H1 (cell line): Measurements from ENCODE around the gene SH3GL1. TPM values are rescaled to one million over a fixed set of nuclear protein-coding genes. Genes with fewer than 3 reads are reported as not detected.

Source experiments
- CTCF ChIA-PET: fragments of 300-600 bp; sonication (Branson Sonifier 250); formaldehyde crosslinking; loops from one replicate; lab custom pipeline; 2021; ENCODE audit not compliant: partially characterized antibody; lab: Charles Lee
- POLR2A ChIA-PET: fragments of 300-600 bp; sonication (Branson Sonifier 250); formaldehyde crosslinking; loops from one replicate; lab custom pipeline; 2021; ENCODE audit warnings: inconsistent platforms; ENCODE audit not compliant: partially characterized antibody; lab: Charles Lee
- DNase-seq, 2 experiments: peaks; one replicate each; pipeline versions ENCODE4 v3.0.0 to v3.0.0-alpha.2; 2010 to 2022; ENCODE audit warnings: low spot score in 2 of 2, low read depth in 1 of 2, mixed read lengths in 1 of 2
- FAIRE-seq: peaks from 2 replicates; lab custom pipeline; 2011; peaks lifted over from hg19 to GRCh38; lab: Jason Lieb, UNC
- H2AFZ ChIP-seq: 2 replicates; pipeline ENCODE4 v1.8.1; 2012; ENCODE audit warnings: low read length, inconsistent platforms
- H2AK5ac ChIP-seq: 2 replicates; pipeline ENCODE4 v1.6.1; 2013; ENCODE audit warnings: low read depth, low read length
- H2BK120ac ChIP-seq: replicated peaks from 2 replicates; pipeline ENCODE3; 2013; ENCODE audit warnings: low read depth, low read length, inconsistent platforms
- H2BK12ac ChIP-seq: 2 replicates; pipeline ENCODE4 v1.6.1; 2013; ENCODE audit warnings: low read depth, low read length
- H2BK15ac ChIP-seq: 2 replicates; pipeline ENCODE4 v1.6.1; 2013; ENCODE audit warnings: low read length
- H2BK20ac ChIP-seq: 2 replicates; pipeline ENCODE4 v1.6.1; 2013; ENCODE audit warnings: low read length
- H2BK5ac ChIP-seq: 2 replicates; pipeline ENCODE4 v1.6.1; 2013; ENCODE audit warnings: low read depth, low read length
- H3K14ac ChIP-seq: 2 replicates; pipeline ENCODE4 v1.6.1; 2013; ENCODE audit warnings: inconsistent platforms; ENCODE audit not compliant: insufficient read length
- H3K18ac ChIP-seq: 2 replicates; pipeline ENCODE4 v1.6.1; 2013; ENCODE audit warnings: low read length; ENCODE audit errors: extremely low read depth
- H3K23ac ChIP-seq: 2 replicates; pipeline ENCODE4 v1.6.1; 2013; ENCODE audit warnings: inconsistent platforms; ENCODE audit not compliant: insufficient read length
- H3K23me2 ChIP-seq: 2 replicates; pipeline ENCODE4 v1.6.1; 2013; ENCODE audit warnings: low read depth, low read length
- H3K27ac ChIP-seq: 2 replicates; pipeline ENCODE4 v1.6.1; 2011; ENCODE audit warnings: low read depth, low read length, inconsistent platforms
- H3K27me3 ChIP-seq, 4 experiments: replicated peaks in 1 of 4; 1 replicate in 1 of 4; 2 replicates in 3 of 4; pipeline versions ENCODE4 v1.6.1 to v1.8.1; 2011 to 2013; ENCODE audit warnings: low read length in 3 of 4, mild to moderate bottlenecking in 3 of 4, inconsistent platforms in 2 of 4, mixed read lengths in 2 of 4, moderate library complexity in 1 of 4; ENCODE audit not compliant: control insufficient read depth in 3 of 4, insufficient read depth in 3 of 4; ENCODE audit errors: extremely low read depth in 1 of 4
- H3K36me3 ChIP-seq, 4 experiments: 2 replicates each; pipeline versions ENCODE4 v1.6.1 to v1.8.1; 2011 to 2013; ENCODE audit warnings: mild to moderate bottlenecking in 4 of 4, low read length in 3 of 4, moderate library complexity in 2 of 4, control low read depth in 1 of 4, inconsistent platforms in 1 of 4; ENCODE audit not compliant: insufficient read depth in 4 of 4, control insufficient read depth in 2 of 4
- H3K4ac ChIP-seq: replicated peaks from 2 replicates; pipeline ENCODE3; 2013; ENCODE audit warnings: low read length, low read depth, mixed read lengths, inconsistent platforms; ENCODE audit not compliant: insufficient read length
- H3K4me1 ChIP-seq, 4 experiments: replicated peaks in 1 of 4; 1 replicate in 1 of 4; 2 replicates in 3 of 4; pipeline versions ENCODE4 v1.6.1 to v1.8.1; 2011 to 2013; ENCODE audit warnings: low read length in 3 of 4, inconsistent platforms in 2 of 4, mixed read lengths in 1 of 4; ENCODE audit not compliant: insufficient read depth in 4 of 4, control insufficient read depth in 3 of 4
- H3K4me2 ChIP-seq, 2 experiments: 2 replicates each; pipeline versions ENCODE4 v1.6.1 to v1.8.1; 2011 to 2013; ENCODE audit warnings: low read depth in 2 of 2, low read length in 2 of 2, control low read depth in 1 of 2, inconsistent platforms in 1 of 2, mild to moderate bottlenecking in 1 of 2; ENCODE audit not compliant: insufficient read depth in 1 of 2
- H3K4me3 ChIP-seq, 4 experiments: fragments of 200-600, 300-600 bp in 1 of 4; sonication (generic), shearing (Covaris generic), sonication (Bioruptor Twin) in 1 of 4; 2 replicates each; pipeline versions ENCODE4 v1.5.1 to v1.8.1; 2011 to 2016; ENCODE audit warnings: low read length in 4 of 4, low read depth in 3 of 4, control low read depth in 2 of 4, inconsistent platforms in 2 of 4, mild to moderate bottlenecking in 2 of 4, mixed read lengths in 1 of 4, moderate library complexity in 1 of 4; ENCODE audit not compliant: insufficient read depth in 2 of 4; ENCODE audit errors: extremely low read depth in 1 of 4
- H3K56ac ChIP-seq: replicated peaks from 2 replicates; pipeline ENCODE3; 2013; ENCODE audit warnings: low read depth, mild to moderate bottlenecking, mixed read lengths, low read length, inconsistent platforms; ENCODE audit not compliant: insufficient read length
- H3K79me1 ChIP-seq: 2 replicates; pipeline ENCODE4 v1.6.1; 2013; ENCODE audit warnings: low read depth, low read length, control low read depth
- H3K79me2 ChIP-seq, 2 experiments: 2 replicates each; pipeline versions ENCODE4 v1.6.1 to v1.8.1; 2012 to 2013; ENCODE audit warnings: low read length in 2 of 2, mild to moderate bottlenecking in 2 of 2, inconsistent platforms in 1 of 2; ENCODE audit not compliant: insufficient read depth in 2 of 2, control insufficient read depth in 1 of 2
- H3K9ac ChIP-seq, 4 experiments: replicated peaks in 1 of 4; 1 replicate in 1 of 4; 2 replicates in 3 of 4; pipeline versions ENCODE4 v1.6.1 to v1.8.1; 2011 to 2013; ENCODE audit warnings: low read depth in 3 of 4, low read length in 3 of 4, control low read depth in 2 of 4, mild to moderate bottlenecking in 2 of 4, moderate library complexity in 2 of 4, inconsistent platforms in 1 of 4; ENCODE audit errors: extremely low read depth in 1 of 4
- H3K9me3 ChIP-seq, 2 experiments: 2 replicates each; pipeline versions ENCODE4 v1.6.1 to v1.8.1; 2012 to 2013; ENCODE audit warnings: mild to moderate bottlenecking in 2 of 2, moderate library complexity in 2 of 2, control low read depth in 1 of 2, inconsistent platforms in 1 of 2, low read depth in 1 of 2, low read length in 1 of 2, mixed read lengths in 1 of 2; ENCODE audit not compliant: insufficient read depth in 2 of 2
- H4K20me1 ChIP-seq, 2 experiments: replicated peaks in 1 of 2; 2 replicates each; pipeline versions ENCODE3 to v1.8.1; 2011 to 2013; ENCODE audit warnings: inconsistent platforms in 2 of 2, low read length in 2 of 2, mild to moderate bottlenecking in 1 of 2; ENCODE audit not compliant: insufficient read depth in 2 of 2, control insufficient read depth in 1 of 2
- H4K5ac ChIP-seq: 2 replicates; pipeline ENCODE4 v1.6.1; 2013; ENCODE audit warnings: low read length, low read depth, mixed read lengths, inconsistent platforms; ENCODE audit not compliant: insufficient read length
- H4K8ac ChIP-seq: 2 replicates; pipeline ENCODE4 v1.8.0; 2013; ENCODE audit warnings: mild to moderate bottlenecking, moderate library complexity, low read length, inconsistent platforms; ENCODE audit not compliant: insufficient read depth; ENCODE audit errors: extremely low read depth
- H4K91ac ChIP-seq: replicated peaks from 2 replicates; pipeline ENCODE3; 2013; ENCODE audit warnings: low read length, mixed read lengths, inconsistent platforms; ENCODE audit not compliant: insufficient read length
- CBX5 ChIP-seq: fragments of 300-800, 300-1000 bp; sonication (generic); IDR thresholded peaks from 2 replicates; pipeline ENCODE4 v1.7.1; 2016; ENCODE audit warnings: antibody characterized with exemption, low read length, low read depth
- POLR2AphosphoS5 ChIP-seq: IDR thresholded peaks from 2 replicates; pipeline ENCODE4 v1.6.1; 2011; ENCODE audit warnings: low read depth, low read length
- WGBS, 2 experiments: shearing (Covaris generic) in 1 of 2; methylation state at CpG; one replicate each; pipeline versions ENCODE4 v1.1.6 to v1.1.7; 2013 to 2015; ENCODE audit warnings: low lambda C conversion rate in 2 of 2, mixed read lengths in 2 of 2, inconsistent platforms in 1 of 2, low coverage in 1 of 2, missing lambda C conversion rate in 1 of 2; ENCODE audit not compliant: insufficient replicate concordance in 2 of 2, insufficient coverage in 1 of 2, insufficient read length in 1 of 2; ENCODE audit errors: extremely low coverage in 1 of 2, missing lambda C conversion rate in 1 of 2; 5-methylcytosine and 5-hydroxymethylcytosine counted together
- polyA plus RNA-seq, 7 experiments: library from polyadenylated mRNA; depleted of rRNA in 3 of 7; stranded (reverse) in 5 of 7; unstranded in 2 of 7; fragments of >200 nt in 5 of 7; fragments of 200-250 nt in 2 of 7; gene quantifications; 1 replicate in 5 of 7; 2 replicates in 1 of 7; 4 replicates in 1 of 7; pipeline versions ENCODE4 v1.2.1 to v1.2.3, GENCODE V29; 2011 to 2013; ENCODE audit warnings: missing spikeins in 2 of 7, mixed read lengths in 2 of 7
- total RNA-seq: library from RNA; stranded (reverse); fragmentation: NEBNext Ultra II Directional; extraction: Animal tissue kit (Norgen Biotek cat#: 25700); gene quantifications from 2 replicates; pipeline ENCODE4 v1.2.1, GENCODE V29; 2021

SH3GL1 gene
- total and polyA plus RNA-seq, 2 of the 8 experiments (the other 6 are each of a cell fraction or from before 2014, with no cell fraction given), result 81.5 to 102 TPM

DNA sequence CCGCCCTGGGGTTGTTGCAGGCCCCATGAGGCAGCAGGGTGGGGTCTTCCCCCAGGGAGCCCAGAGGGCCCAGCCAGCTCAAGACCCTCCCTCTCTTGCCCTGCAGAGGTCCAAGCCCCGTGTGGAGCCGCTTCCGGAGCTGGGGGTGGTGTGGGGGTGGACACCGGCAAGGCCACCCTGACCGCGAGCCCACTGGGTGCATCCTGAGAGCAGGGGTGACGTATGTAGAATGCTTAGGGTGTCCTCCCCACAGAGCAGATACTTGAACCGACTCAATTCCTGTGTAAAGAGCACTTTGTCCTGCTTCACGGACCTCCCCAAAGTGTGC is 42.4 kb upstream of the SH3GL1 start:
- Histone ChIP-seq H3K9me3 (no peaks in the 10 kb centered on the region), H3K56ac (no peak overlapping the region), H3K27ac (no peak overlapping the region; the same call in 1 of the 2 replicates), H3K79me2 (peaks cover 0 to 4% of the 10 kb centered on the region in 2 experiments; a peak in 1 of 4 replicates), H2BK20ac (no peak overlapping the region), H3K79me1 (peaks cover 7% of the 10 kb centered on the region), H2BK5ac (peak overlapping the region; percentile 52; the same call in 1 of the 2 replicates), H2AK5ac (no peak overlapping the region), H2BK120ac (no peak overlapping the region), H2BK12ac (no peak overlapping the region), H4K91ac (no peak overlapping the region), H3K4me3 (no peak overlapping the region), H2AFZ (no peak overlapping the region), H3K18ac (no peak overlapping the region), H4K5ac (no peak overlapping the region), H3K23me2 (no peaks in the 10 kb centered on the region), H4K8ac (no peak overlapping the region), H2BK15ac (no peak overlapping the region), H3K4me2 (no peak overlapping the region), H3K23ac (no peak overlapping the region), H3K27me3 (no peaks in the 10 kb centered on the region), H3K36me3 (peaks cover 28 to 52% (median 46%) of the 10 kb centered on the region in 4 experiments), H3K14ac (no peak overlapping the region), H3K4ac (no peak overlapping the region), H3K4me1 (peaks cover 0 to 2% (median 0%) of the 10 kb centered on the region in 4 experiments; a peak in 4 of 7 replicates), H4K20me1 (peaks cover 13 to 38% of the 10 kb centered on the region in 2 experiments), H3K9ac (no peak overlapping the region)
- CTCF ChIA-PET, result interaction anchor here (1.1 to 3.6 kb wide), 3 partner anchors 10 to 176 kb away, joined by 3 to 12 read pairs (median 5); no protein-coding TSS in a partner anchor
- FAIRE-seq, result no peak
- 90% methylated on average over 10 of the region's 10 CpGs; no CpG with 5 or more reads in 1 of the 2 experiments for WGBS, 2 experiments
- no peak for DNase-seq
- TF ChIP-seq CBX5 (no peak), POLR2AphosphoS5 (peak; percentile 24; the same call in 1 of the 2 replicates)
- POLR2A ChIA-PET, result interaction anchor here (1.0 to 58.1 kb wide), 4 partner anchors 5 to 195 kb away, joined by 3 to 1590 read pairs (median 799); partner anchors contain the start of genes CHAF1A, SH3GL1 and UBXN6
